MG63 (cell line): ENCODE data around the gene WDR55. TPM values are rescaled to one million over a fixed set of nuclear protein-coding genes. Genes with fewer than 3 reads are reported as not detected.
"Not testable (repeated sequence)": the region's sequence is repeated elsewhere in the genome, so short reads cannot be mapped to it uniquely, and the experiment has no call there.

Source experiments
- DNase-seq: peaks from one replicate; pipeline ENCODE4 v3.0.0-alpha.2; 2020
- H3K27me3 ChIP-seq: fragments of 250-450 bp; sonication (Bioruptor Pico); 2 replicates; pipeline ENCODE4 v1.5.1; 2020; ENCODE audit warnings: mild to moderate bottlenecking, moderate library complexity
- H3K36me3 ChIP-seq: fragments of 250-450 bp; sonication (Bioruptor Pico); 2 replicates; pipeline ENCODE4 v1.5.1; 2020; ENCODE audit warnings: mild to moderate bottlenecking, moderate library complexity
- H3K4me3 ChIP-seq: fragments of 250-450 bp; sonication (Bioruptor Pico); 2 replicates; pipeline ENCODE4 v1.5.1; 2020; ENCODE audit warnings: mild to moderate bottlenecking, moderate library complexity
- H3K9me3 ChIP-seq: fragments of 250-450 bp; sonication (Bioruptor Pico); 2 replicates; pipeline ENCODE4 v1.5.1; 2020; ENCODE audit warnings: mild to moderate bottlenecking, moderate library complexity
- total RNA-seq: library from RNA; depleted of rRNA; stranded (reverse); fragments of >200 nt; shearing (Covaris generic); gene quantifications from 2 replicates; pipeline ENCODE4 v1.2.3, GENCODE V29; 2014; ENCODE audit warnings: low replicate concordance

Gene WDR55
- total RNA-seq, 1 experiment from 2014 or later = 38.9 TPM

DNA sequence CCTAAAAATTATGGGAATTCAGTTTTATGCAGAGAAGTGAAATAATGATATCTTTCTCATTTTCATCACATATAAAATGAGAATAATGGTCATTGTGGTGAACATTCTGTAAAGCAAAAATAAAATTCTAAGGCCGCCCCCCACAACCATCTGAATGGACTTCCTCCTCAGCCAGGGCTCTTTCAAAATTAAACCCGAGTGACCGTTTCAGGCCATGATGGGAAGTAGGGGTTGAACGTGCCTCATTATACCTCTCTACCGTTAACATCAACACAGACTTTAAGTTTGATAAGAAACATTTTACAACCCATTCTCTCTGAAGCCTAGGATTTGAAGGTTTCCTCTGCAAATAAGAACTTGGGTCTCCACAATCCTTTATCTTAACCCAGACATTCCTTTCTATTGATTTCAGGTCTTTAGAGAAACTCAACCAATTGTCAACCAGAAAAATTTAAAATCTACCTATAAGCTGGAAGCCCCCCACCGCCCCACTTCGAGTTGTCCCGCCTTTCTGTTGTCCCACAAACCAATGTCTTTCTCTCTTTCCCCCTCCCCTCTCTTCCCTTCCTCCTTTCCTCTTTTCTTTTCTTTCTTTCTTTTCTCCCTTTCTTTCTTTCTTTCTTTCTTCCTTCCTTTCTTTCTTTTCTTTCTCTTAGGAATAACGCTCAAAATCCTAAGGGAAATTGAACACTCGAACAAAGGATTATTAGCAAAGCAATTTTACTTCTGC, 27.2 kb upstream of the WDR55 start:
- no peaks in the 10 kb centered on the region for H3K27me3 ChIP-seq
- DNase-seq = no peak
- H3K9me3 ChIP-seq = no peaks in the 10 kb centered on the region
- peaks cover 17% of the 10 kb centered on the region for H3K36me3 ChIP-seq
- H3K4me3 ChIP-seq = no peak overlapping the region

DNA sequence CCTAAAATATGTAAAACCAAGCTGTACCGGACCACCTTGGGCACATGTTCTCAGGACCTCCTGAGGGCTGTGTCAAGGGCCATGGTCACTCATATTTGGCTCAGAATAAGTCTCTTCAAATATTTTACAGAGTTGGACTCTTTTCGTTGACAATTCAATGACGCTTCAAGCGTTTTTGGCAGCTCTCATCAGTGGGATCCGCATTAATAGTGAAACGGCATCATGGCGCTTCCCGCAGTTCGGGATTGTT, 25.9 kb upstream of the WDR55 start:
- H3K36me3 ChIP-seq = peaks cover 29% of the 10 kb centered on the region
- H3K9me3 ChIP-seq, H3K27me3 ChIP-seq, DNase-seq: not testable (repeated sequence)
- peak overlapping the region; percentile 89 for H3K4me3 ChIP-seq

GRCh38 chr5:140639148-140639981, 25.3 kb upstream of the WDR55 start, which contains the start of gene TMCO6:
Gene TMCO6, plus strand, starts transcription at chr5:140639451. Its CDS starts 77 bp downstream, at chr5:140639528.
- H3K4me3 ChIP-seq = peak within 1 kb of the TSS; percentile 89
- H3K9me3 ChIP-seq = no peaks in the 10 kb centered on the region
- peak; percentile 99 for DNase-seq
- no peaks in the 10 kb centered on the region for H3K27me3 ChIP-seq
- peaks cover 34% of the 10 kb centered on the region for H3K36me3 ChIP-seq

DNA sequence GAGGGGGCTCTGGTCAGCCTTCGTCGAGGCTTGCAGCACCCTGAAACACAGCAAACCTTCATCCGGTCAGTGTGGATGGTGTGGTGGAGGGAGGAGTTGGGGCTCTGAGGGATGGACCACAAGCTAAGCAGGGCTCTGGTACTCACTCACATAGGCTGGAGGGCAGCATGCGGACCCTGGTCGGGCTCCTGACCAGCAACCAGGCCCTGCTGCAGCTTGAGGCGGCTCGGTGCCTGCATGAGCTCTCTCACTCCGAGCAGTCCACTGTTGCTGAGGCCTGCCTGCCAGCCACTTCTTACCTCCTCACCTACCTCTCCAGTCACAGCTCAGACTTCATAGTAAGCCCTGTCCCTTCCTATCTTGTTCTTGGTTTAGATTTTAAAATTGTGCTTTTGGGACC, 23.0 kb upstream of the WDR55 start:
- Histone ChIP-seq H3K9me3 (no peaks in the 10 kb centered on the region), H3K36me3 (peaks cover 57% of the 10 kb centered on the region), H3K4me3 (no peak overlapping the region), H3K27me3 (no peaks in the 10 kb centered on the region)
- DNase-seq = no peak

DNA sequence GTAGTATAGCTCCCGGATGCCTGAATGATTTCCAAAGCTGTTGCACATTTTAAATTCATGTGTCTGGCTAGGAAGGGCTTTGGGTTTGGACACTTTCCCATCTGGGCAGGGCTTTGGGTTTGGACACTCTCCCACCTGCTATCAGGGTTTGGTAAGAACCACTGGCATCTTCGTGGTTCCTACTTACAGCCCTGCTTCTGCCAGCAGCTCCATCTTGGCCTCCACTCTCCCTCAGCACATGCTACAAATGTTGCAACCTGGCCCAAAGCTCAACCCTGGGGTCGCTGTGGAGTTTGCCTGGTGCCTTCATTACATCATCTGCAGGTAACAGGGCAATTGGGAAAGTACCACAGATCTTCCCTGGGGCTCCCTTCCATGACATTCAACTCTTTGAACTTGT, 22.0 kb upstream of the WDR55 start:
- peaks cover 63% of the 10 kb centered on the region for H3K36me3 ChIP-seq

GRCh38 chr5:140647042-140647419, 17.7 kb upstream of the WDR55 start:
- no peaks in the 10 kb centered on the region for H3K27me3 ChIP-seq
- peak overlapping the region; percentile 86 for H3K4me3 ChIP-seq
- no peak for DNase-seq
- H3K36me3 ChIP-seq = peaks cover 84% of the 10 kb centered on the region
- no peaks in the 10 kb centered on the region for H3K9me3 ChIP-seq

More for the DNA sequence above, 22.0 kb upstream of the WDR55 start:
- no peaks in the 10 kb centered on the region for H3K27me3 ChIP-seq
- H3K4me3 ChIP-seq = no peak overlapping the region
- H3K9me3 ChIP-seq = no peaks in the 10 kb centered on the region
- peak; percentile 57 for DNase-seq

DNA sequence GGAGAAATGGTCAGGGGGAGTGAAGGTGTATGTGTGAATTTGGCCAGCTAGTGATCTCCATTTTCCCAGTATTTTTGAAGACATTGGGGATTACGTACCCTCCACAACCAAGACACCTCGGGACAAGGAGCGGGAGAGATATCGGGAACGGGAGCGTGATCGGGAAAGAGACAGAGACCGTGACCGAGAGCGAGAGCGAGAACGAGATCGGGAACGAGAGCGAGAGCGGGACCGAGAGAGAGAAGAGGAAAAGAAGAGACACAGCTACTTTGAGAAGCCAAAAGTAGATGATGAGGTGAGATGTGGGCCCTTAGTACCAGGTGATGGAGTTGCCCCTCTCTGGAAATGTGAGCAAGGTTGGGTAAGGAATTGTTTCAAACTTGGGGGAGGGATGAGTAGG, 5.8 kb upstream of the WDR55 start:
- no peaks in the 10 kb centered on the region for H3K9me3 ChIP-seq
- no peak for DNase-seq
- no peak overlapping the region for H3K4me3 ChIP-seq
- no peaks in the 10 kb centered on the region for H3K27me3 ChIP-seq
- peaks cover 88% of the 10 kb centered on the region for H3K36me3 ChIP-seq

- DNase-seq, H3K27me3 ChIP-seq, H3K4me3 ChIP-seq, H3K9me3 ChIP-seq: not testable (repeated sequence)
- peaks cover 73% of the 10 kb centered on the region for H3K36me3 ChIP-seq
Observed at GRCh38 chr5:140660371-140660770, 4.3 kb upstream of the WDR55 start.

DNA sequence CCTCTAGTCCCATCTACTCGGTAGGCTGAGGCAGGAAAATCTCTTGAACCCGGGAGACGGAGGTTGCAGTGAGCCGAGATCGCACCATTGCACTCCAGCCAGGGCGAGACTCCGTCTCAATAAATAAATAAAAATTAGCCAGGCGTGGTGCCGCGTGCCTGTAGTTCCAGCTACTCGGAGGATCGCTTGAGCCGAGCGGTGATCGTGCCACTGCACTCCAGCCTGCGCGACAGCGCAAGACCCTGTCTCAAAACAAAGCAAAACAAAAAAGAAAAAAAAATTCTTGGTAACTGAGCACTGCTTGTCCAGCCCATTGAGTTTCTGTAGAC, 710 bp upstream of the WDR55 start:
- H3K4me3 ChIP-seq = peak overlapping the region; percentile 97
- H3K9me3 ChIP-seq = no peaks in the 10 kb centered on the region
- DNase-seq = no peak
- no peaks in the 10 kb centered on the region for H3K27me3 ChIP-seq
- H3K36me3 ChIP-seq = peaks cover 74% of the 10 kb centered on the region

GRCh38 chr5:140671035-140671434, 6.3 kb downstream of the WDR55 start:
- not testable (repeated sequence) for H3K27me3 ChIP-seq, H3K9me3 ChIP-seq, H3K4me3 ChIP-seq, DNase-seq
- peaks cover 84% of the 10 kb centered on the region for H3K36me3 ChIP-seq

GRCh38 chr5:140671472-140672125, 6.9 kb downstream of the WDR55 start:
- no peaks in the 10 kb centered on the region for H3K27me3 ChIP-seq
- no peak overlapping the region for H3K4me3 ChIP-seq
- no peak for DNase-seq
- H3K9me3 ChIP-seq = no peaks in the 10 kb centered on the region
- H3K36me3 ChIP-seq = peaks cover 86% of the 10 kb centered on the region

DNA sequence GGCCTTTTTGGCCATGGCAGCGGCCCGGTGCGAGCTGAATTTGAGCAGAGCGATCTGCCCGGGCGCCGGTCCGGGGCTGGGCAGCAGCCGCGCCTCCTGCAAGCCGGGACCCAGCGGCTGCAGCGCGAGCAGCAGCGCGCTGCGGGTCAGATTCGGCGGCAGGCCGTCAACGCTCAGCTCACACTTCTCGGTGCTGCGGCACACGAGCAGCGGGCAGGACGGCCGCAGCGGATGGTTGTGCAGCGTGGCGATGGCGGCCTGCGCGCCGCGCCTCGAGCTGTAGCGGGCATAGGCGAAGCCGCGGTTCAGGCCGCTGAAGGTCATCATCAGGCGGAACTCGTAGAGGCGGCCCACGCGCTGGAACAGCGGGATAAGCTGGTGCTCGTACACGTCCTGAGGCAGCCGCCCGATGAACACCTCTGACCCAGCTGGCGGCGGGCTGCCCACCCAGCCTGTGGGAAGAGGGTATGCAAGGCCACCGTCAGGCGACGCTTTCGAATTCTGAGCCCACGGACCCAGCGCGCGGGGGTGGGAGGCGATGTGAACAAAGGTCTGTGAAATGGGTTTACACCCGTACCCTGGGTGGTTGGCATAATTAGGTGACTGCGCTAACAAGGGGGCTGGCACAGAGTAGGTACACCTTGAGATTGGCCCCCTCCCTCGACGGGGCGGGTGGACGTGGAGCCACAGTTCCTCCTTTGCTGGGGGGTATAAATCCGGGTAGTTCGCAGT, 7.9 kb downstream of the WDR55 start:
- Histone ChIP-seq H3K4me3 (no peak overlapping the region), H3K9me3 (no peaks in the 10 kb centered on the region), H3K36me3 (peaks cover 86% of the 10 kb centered on the region), H3K27me3 (no peaks in the 10 kb centered on the region)
- peak; percentile 23 for DNase-seq

DNA sequence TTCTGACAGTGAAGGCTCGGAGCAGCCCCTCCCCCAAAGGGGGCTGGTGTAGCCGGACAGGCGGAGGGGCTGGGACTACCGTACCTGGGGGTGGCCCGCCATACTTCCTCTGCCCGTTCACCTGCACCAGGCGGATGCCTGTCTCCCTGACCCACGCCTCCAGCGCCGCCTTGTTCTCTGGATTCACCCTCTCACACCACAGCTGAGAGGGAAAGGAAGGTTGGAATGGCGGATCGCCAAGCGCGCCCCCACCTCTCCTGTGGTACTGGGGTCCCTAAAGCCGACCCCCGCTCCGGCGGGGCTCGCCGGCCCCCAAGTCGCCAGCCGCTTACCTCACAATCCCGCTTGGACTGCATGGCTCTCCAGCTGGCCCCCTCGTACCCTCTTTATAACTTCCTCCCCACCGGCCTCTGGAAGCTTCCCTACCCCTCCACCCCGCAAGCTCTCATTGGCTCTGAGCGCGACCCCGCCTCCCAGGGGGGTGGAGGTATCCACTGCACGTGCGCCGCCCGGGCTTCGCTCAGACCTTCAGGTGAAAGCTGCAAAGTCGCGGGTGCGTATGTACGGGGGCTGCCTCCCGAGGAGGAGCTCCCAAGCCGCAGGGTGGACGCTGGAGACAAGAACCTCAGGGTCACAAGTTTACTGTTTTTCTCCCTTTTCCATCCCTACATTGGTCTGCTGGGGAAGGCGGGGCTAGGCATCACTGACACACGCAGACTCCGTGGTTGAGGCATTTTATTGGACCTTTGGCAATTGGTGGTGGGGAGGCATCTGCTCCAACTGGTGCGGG, 8.7 kb downstream of the WDR55 start, which contains the start of gene DND1:
Gene DND1, minus strand, starts transcription at position 390 of the 790 bp plus-strand sequence. Its CDS starts 34 bp downstream, at position 356.
- Histone ChIP-seq H3K27me3 (no peaks in the 10 kb centered on the region), H3K9me3 (no peaks in the 10 kb centered on the region), H3K36me3 (peaks cover 86% of the 10 kb centered on the region), H3K4me3 (no peak within 1 kb of the TSS)
- no peak for DNase-seq

- no peak for DNase-seq
- no peaks in the 10 kb centered on the region for H3K27me3 ChIP-seq
- peaks cover 86% of the 10 kb centered on the region for H3K36me3 ChIP-seq
- H3K4me3 ChIP-seq = no peak overlapping the region
- H3K9me3 ChIP-seq = no peaks in the 10 kb centered on the region
Observed at GRCh38 chr5:140674211-140674610, 9.5 kb downstream of the WDR55 start.

- Histone ChIP-seq H3K27me3 (no peaks in the 10 kb centered on the region), H3K9me3 (no peaks in the 10 kb centered on the region), H3K4me3 (no peak overlapping the region), H3K36me3 (peaks cover 86% of the 10 kb centered on the region)
- no peak for DNase-seq
Observed at GRCh38 chr5:140674629-140675028, 9.9 kb downstream of the WDR55 start.

DNA sequence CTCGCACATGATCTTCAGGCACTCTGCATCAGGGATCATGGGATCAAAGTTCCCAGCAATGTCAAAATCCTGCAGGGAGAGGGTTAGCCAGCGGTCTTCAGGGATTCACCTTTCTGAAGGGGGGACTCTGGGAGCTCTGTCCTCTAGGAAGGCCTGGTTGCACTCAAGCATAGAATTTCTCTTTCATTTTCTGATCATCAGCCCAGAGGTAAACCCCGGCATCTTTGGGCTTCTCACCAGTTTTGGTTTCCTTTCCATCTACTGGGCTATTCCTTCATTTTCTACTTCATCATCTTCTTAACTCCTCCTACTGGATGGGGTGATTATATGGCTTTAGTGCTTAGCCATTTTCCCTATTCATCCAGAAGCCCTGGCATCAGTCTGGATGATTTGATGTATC, 13.2 kb downstream of the WDR55 start:
- Histone ChIP-seq H3K27me3 (no peaks in the 10 kb centered on the region), H3K9me3 (no peaks in the 10 kb centered on the region), H3K36me3 (peaks cover 88% of the 10 kb centered on the region), H3K4me3 (no peak overlapping the region)
- DNase-seq = no peak
